SK-N-SH (cell line): Measurements from ENCODE around the gene RHBDF2.

Experiments
- EP300 ChIP-seq, 2 experiments: IDR thresholded peaks; 2 replicates each; pipeline versions ENCODE4 v1.4.0 to v1.6.1; 2012; ENCODE audit warnings: borderline replicate concordance in 1 of 2, low read depth in 1 of 2, low read length in 1 of 2
- JUND ChIP-seq: IDR thresholded peaks from 2 replicates; pipeline ENCODE4 v1.4.0; 2012
- MAX ChIP-seq: IDR thresholded peaks from 2 replicates; pipeline ENCODE4 v1.4.0; 2012; ENCODE audit warnings: low read depth
- RCOR1 ChIP-seq: fragments of 150-350 bp; IDR thresholded peaks from 2 replicates; pipeline ENCODE4 v1.6.1; 2017; ENCODE audit warnings: antibody characterized with exemption, low read length
- TAF1 ChIP-seq: IDR thresholded peaks from 2 replicates; pipeline ENCODE4 v1.6.1; 2012; ENCODE audit warnings: low read depth, mild to moderate bottlenecking, low read length, moderate library complexity, borderline replicate concordance
- TF ChIP-seq, protein P1 (sequence below): fragments of 150-350 bp; IDR thresholded peaks from 2 replicates; pipeline ENCODE4 v1.6.1; 2017; ENCODE audit warnings: antibody characterized with exemption, low read length, low read depth, borderline replicate concordance
- TF ChIP-seq, protein P2 (sequence below): fragments of 200-600 bp; sonication (generic); IDR thresholded peaks from 2 replicates; pipeline ENCODE4 v1.6.1; 2017; ENCODE audit warnings: antibody characterized with exemption, mild to moderate bottlenecking, moderate library complexity
- TF ChIP-seq, protein P3 (sequence below): IDR thresholded peaks from 2 replicates; pipeline ENCODE4 v1.6.1; 2012; ENCODE audit warnings: mild to moderate bottlenecking, low read depth, low read length, moderate library complexity
- TF ChIP-seq, protein P4 (sequence below): IDR thresholded peaks from 2 replicates; pipeline ENCODE4 v1.4.0; 2012; ENCODE audit warnings: low read depth, borderline replicate concordance

GRCh38 chr17:76527430-76528111 lies 26.3 kb upstream of the RHBDF2 start:
- TF ChIP-seq, protein P1, sequence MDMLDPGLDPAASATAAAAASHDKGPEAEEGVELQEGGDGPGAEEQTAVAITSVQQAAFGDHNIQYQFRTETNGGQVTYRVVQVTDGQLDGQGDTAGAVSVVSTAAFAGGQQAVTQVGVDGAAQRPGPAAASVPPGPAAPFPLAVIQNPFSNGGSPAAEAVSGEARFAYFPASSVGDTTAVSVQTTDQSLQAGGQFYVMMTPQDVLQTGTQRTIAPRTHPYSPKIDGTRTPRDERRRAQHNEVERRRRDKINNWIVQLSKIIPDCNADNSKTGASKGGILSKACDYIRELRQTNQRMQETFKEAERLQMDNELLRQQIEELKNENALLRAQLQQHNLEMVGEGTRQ, result no peak
- TF ChIP-seq, protein P2, sequence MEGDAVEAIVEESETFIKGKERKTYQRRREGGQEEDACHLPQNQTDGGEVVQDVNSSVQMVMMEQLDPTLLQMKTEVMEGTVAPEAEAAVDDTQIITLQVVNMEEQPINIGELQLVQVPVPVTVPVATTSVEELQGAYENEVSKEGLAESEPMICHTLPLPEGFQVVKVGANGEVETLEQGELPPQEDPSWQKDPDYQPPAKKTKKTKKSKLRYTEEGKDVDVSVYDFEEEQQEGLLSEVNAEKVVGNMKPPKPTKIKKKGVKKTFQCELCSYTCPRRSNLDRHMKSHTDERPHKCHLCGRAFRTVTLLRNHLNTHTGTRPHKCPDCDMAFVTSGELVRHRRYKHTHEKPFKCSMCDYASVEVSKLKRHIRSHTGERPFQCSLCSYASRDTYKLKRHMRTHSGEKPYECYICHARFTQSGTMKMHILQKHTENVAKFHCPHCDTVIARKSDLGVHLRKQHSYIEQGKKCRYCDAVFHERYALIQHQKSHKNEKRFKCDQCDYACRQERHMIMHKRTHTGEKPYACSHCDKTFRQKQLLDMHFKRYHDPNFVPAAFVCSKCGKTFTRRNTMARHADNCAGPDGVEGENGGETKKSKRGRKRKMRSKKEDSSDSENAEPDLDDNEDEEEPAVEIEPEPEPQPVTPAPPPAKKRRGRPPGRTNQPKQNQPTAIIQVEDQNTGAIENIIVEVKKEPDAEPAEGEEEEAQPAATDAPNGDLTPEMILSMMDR, result no peak
- TF ChIP-seq TAF1, result no peak
- no peak for TF ChIP-seq JUND
- TF ChIP-seq, protein P3, sequence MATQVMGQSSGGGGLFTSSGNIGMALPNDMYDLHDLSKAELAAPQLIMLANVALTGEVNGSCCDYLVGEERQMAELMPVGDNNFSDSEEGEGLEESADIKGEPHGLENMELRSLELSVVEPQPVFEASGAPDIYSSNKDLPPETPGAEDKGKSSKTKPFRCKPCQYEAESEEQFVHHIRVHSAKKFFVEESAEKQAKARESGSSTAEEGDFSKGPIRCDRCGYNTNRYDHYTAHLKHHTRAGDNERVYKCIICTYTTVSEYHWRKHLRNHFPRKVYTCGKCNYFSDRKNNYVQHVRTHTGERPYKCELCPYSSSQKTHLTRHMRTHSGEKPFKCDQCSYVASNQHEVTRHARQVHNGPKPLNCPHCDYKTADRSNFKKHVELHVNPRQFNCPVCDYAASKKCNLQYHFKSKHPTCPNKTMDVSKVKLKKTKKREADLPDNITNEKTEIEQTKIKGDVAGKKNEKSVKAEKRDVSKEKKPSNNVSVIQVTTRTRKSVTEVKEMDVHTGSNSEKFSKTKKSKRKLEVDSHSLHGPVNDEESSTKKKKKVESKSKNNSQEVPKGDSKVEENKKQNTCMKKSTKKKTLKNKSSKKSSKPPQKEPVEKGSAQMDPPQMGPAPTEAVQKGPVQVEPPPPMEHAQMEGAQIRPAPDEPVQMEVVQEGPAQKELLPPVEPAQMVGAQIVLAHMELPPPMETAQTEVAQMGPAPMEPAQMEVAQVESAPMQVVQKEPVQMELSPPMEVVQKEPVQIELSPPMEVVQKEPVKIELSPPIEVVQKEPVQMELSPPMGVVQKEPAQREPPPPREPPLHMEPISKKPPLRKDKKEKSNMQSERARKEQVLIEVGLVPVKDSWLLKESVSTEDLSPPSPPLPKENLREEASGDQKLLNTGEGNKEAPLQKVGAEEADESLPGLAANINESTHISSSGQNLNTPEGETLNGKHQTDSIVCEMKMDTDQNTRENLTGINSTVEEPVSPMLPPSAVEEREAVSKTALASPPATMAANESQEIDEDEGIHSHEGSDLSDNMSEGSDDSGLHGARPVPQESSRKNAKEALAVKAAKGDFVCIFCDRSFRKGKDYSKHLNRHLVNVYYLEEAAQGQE, result no peak
- TF ChIP-seq EP300 (IDR thresholded peaks at IDR 0.05; ENCODE audit: borderline replicate concordance in 1 of 2, low read depth in 1 of 2, low read length in 1 of 2), result no peak
- no peak for TF ChIP-seq RCOR1
- TF ChIP-seq, protein P4, sequence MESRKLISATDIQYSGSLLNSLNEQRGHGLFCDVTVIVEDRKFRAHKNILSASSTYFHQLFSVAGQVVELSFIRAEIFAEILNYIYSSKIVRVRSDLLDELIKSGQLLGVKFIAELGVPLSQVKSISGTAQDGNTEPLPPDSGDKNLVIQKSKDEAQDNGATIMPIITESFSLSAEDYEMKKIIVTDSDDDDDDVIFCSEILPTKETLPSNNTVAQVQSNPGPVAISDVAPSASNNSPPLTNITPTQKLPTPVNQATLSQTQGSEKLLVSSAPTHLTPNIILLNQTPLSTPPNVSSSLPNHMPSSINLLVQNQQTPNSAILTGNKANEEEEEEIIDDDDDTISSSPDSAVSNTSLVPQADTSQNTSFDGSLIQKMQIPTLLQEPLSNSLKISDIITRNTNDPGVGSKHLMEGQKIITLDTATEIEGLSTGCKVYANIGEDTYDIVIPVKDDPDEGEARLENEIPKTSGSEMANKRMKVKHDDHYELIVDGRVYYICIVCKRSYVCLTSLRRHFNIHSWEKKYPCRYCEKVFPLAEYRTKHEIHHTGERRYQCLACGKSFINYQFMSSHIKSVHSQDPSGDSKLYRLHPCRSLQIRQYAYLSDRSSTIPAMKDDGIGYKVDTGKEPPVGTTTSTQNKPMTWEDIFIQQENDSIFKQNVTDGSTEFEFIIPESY, result no peak
- no peak for TF ChIP-seq MAX
